Activated naive CD8-positive, alpha-beta T cell treated with anti-CD3 and anti-CD28 coated beads, Interleukin-2, amount 50 U/mL, for 24 hours (primary cell): ENCODE results near the gene LRRC4C.
"Not testable (repeated sequence)": the region's sequence is repeated elsewhere in the genome, so short reads cannot be mapped to it uniquely, and the experiment has no call there.

Experiments
- ATAC-seq: fragments of 150-1000 bp; cut with Tn5 transposase; one replicate; pipeline ENCODE4 v1.10.0; 2021
- DNase-seq: peaks from one replicate; pipeline ENCODE4 v3.0.0; 2021
- H3K27ac Mint-ChIP-seq: one replicate; pipeline ENCODE4 v1.8.0; 2021; ENCODE audit warnings: mild to moderate bottlenecking, mixed read lengths
- H3K27me3 Mint-ChIP-seq: one replicate; pipeline ENCODE4 v1.8.0; 2021; ENCODE audit warnings: mixed read lengths
- H3K36me3 Mint-ChIP-seq: one replicate; pipeline ENCODE4 v1.8.0; 2021; ENCODE audit warnings: low read depth, mixed read lengths
- H3K4me1 Mint-ChIP-seq: one replicate; pipeline ENCODE4 v1.8.0; 2021; ENCODE audit warnings: mixed read lengths
- H3K4me3 Mint-ChIP-seq: one replicate; pipeline ENCODE4 v1.8.0; 2021; ENCODE audit warnings: mild to moderate bottlenecking, moderate library complexity, mixed read lengths
- H3K9me3 Mint-ChIP-seq: one replicate; pipeline ENCODE4 v1.8.0; 2021; ENCODE audit warnings: mixed read lengths

The LRRC4C gene

GRCh38 chr11:40877256-40877655, 582.2 kb downstream of the LRRC4C start:
- H3K27me3 Mint-ChIP-seq = no peaks in the 10 kb centered on the region
- H3K9me3 Mint-ChIP-seq = peaks cover 21% of the 10 kb centered on the region
- ATAC-seq (no peak), DNase-seq (no peak)
- no peak overlapping the region for H3K4me3 Mint-ChIP-seq
- H3K27ac Mint-ChIP-seq = no peak overlapping the region
- no peaks in the 10 kb centered on the region for H3K36me3 Mint-ChIP-seq
- H3K4me1 Mint-ChIP-seq = no peaks in the 10 kb centered on the region

DNA sequence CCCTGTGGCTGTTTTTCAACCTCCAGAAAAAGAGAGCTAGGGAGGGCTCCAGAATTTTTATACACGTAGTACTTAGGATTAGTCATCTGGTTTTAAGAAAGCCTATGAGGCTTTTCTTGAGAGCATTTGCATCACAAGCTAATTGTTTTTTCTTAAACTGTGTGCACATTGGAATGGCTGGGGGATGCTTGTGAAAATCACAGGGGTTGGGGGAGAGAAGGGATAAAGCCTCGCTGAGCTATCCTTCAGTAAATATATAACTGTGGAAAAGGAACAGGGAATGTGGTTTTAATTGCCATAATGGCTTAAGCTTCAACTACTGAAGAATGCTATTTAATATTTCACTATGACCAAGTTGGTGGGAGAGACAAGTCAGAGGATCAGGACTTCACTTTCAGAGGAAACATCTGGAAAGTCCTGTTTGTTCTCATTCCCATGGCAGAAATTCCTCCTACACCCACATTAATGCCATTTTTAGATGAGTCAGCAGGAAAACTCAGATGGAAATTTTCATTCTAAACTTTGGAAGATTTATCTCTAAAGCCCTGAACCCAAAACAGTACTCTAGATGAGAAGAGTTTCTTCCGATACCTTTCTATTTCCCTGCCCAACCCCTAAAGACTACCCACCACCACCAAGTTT, 591.3 kb downstream of the LRRC4C start:
- H3K4me1 Mint-ChIP-seq = no peaks in the 10 kb centered on the region
- H3K27ac Mint-ChIP-seq = no peak overlapping the region
- no peaks in the 10 kb centered on the region for H3K27me3 Mint-ChIP-seq
- H3K4me3 Mint-ChIP-seq = no peak overlapping the region
- no peaks in the 10 kb centered on the region for H3K36me3 Mint-ChIP-seq
- H3K9me3 Mint-ChIP-seq = peaks cover 17% of the 10 kb centered on the region
- DNase-seq (no peak), ATAC-seq (no peak)

DNA sequence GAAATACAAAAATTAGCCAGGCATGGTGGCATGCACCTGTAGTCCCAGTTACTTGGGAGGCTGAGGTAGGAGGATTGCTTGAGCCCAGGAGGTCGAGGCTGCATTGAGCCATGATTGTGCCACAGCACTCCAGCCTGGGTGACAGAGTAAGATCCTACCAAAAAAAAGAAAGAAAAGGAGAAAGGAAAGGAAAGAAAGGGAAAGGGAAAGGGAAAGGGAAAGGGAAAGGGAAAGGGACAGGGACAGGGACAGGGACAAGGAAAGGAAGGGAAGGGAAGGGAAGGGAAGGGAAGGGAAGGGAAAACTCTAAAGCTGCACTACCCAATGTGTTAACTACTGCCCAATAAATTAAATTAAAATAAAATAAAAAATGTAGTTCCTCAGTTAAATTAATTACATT, 601.7 kb downstream of the LRRC4C start:
- DNase-seq, H3K27ac Mint-ChIP-seq, H3K27me3 Mint-ChIP-seq, H3K4me3 Mint-ChIP-seq, H3K4me1 Mint-ChIP-seq, ATAC-seq, H3K36me3 Mint-ChIP-seq: not testable (repeated sequence)
- peaks cover 20% of the 10 kb centered on the region for H3K9me3 Mint-ChIP-seq

- Mint-ChIP-seq H3K27ac (no peak overlapping the region), H3K27me3 (no peaks in the 10 kb centered on the region), H3K4me1 (no peaks in the 10 kb centered on the region), H3K36me3 (no peaks in the 10 kb centered on the region), H3K4me3 (no peak overlapping the region), H3K9me3 (peaks cover 11% of the 10 kb centered on the region)
- ATAC-seq (no peak), DNase-seq (no peak)
Observed at GRCh38 chr11:40842750-40843339, 616.6 kb downstream of the LRRC4C start.

GRCh38 chr11:40841231-40841630, 618.2 kb downstream of the LRRC4C start:
- ATAC-seq = no peak

GRCh38 chr11:40838181-40838683, 621.2 kb downstream of the LRRC4C start:
- no peak overlapping the region for H3K27ac Mint-ChIP-seq
- no peak for DNase-seq
- no peak overlapping the region for H3K4me3 Mint-ChIP-seq
- H3K27me3 Mint-ChIP-seq = no peaks in the 10 kb centered on the region
- ATAC-seq = no peak
- H3K4me1 Mint-ChIP-seq = no peaks in the 10 kb centered on the region
- peaks cover 10% of the 10 kb centered on the region for H3K9me3 Mint-ChIP-seq
- H3K36me3 Mint-ChIP-seq = no peaks in the 10 kb centered on the region

More at GRCh38 chr11:40841231-40841630, 618.2 kb downstream of the LRRC4C start:
- Mint-ChIP-seq H3K36me3 (no peaks in the 10 kb centered on the region), H3K27me3 (no peaks in the 10 kb centered on the region), H3K4me3 (no peak overlapping the region), H3K27ac (no peak overlapping the region), H3K4me1 (no peaks in the 10 kb centered on the region), H3K9me3 (peaks cover 11% of the 10 kb centered on the region)
- DNase-seq = no peak

DNA sequence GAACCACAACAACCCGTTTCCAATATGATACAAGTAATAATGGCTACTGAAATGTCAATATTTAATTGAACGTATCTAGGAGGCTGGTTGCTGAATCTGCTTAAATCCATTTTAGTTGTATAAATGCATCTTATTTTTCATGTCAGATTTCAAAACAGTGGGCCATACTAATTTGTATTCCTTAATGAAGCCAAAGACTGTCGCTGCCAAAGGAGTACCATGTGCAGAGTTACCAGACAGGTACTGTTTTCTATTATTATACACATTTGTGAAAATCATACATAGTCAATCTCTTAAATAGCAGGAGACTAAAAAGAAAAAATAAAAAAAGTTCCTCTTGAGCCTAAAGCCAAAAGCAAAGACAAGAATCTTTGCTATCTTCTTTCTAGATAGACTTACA, 632.3 kb downstream of the LRRC4C start:
- Mint-ChIP-seq H3K9me3 (peaks cover 17% of the 10 kb centered on the region), H3K27ac (no peak overlapping the region), H3K36me3 (no peaks in the 10 kb centered on the region), H3K27me3 (no peaks in the 10 kb centered on the region), H3K4me3 (no peak overlapping the region), H3K4me1 (no peaks in the 10 kb centered on the region)
- DNase-seq = no peak
- ATAC-seq = no peak

DNA sequence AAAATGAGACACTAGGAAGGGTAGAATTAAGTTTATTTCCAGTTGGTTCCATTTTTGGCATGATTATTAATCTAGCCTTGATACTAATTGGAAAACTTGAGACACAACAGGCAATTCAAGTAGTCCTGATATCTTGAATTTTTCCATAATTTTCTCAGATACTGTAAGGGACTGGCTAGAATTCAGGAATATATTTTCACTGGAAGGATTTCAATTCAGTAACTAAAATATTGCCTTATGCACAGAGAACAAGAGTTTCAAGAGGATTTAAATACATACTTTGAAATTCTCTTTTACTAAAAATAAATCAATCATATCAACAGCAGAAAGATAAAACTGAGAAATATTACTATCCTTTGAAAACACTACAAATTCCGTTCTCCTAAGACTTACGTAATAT, 632.9 kb downstream of the LRRC4C start:
- Mint-ChIP-seq H3K27me3 (no peaks in the 10 kb centered on the region), H3K4me3 (no peak overlapping the region), H3K27ac (no peak overlapping the region), H3K9me3 (peaks cover 20% of the 10 kb centered on the region), H3K36me3 (no peaks in the 10 kb centered on the region), H3K4me1 (no peaks in the 10 kb centered on the region)
- DNase-seq (no peak), ATAC-seq (no peak)

DNA sequence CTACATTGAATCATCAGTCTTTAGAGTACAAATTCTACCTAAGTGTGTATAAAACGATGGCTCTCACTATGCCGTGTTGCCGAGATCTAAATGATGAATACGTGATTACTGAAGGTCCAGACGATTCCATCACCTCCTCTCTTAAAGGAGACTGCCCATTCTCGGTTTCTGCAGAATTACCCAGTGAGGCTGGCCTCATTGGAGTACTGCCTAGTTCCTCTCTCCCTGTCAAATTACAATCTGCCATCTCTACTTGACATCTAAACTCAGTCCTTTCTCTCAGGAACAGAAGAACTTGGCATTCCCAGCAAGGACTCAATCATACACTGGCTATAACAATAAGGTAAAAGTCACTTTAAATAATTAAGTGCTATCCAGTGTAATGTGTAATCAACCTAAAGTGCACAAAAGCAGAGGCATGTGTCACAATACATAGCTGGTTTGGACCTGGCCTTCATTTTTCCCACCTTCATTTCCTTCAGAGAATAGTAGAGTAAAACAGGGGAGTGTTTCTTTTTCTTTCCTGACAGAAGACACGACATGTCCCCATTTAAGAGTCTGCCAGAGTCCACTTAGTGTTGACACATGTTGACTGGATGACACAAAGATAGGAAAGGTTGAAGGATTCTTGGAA, 634.1 kb downstream of the LRRC4C start:
- Mint-ChIP-seq H3K36me3 (no peaks in the 10 kb centered on the region), H3K27ac (no peak overlapping the region), H3K4me3 (no peak overlapping the region), H3K4me1 (no peaks in the 10 kb centered on the region), H3K9me3 (peaks cover 20% of the 10 kb centered on the region), H3K27me3 (no peaks in the 10 kb centered on the region)
- DNase-seq (no peak), ATAC-seq (no peak)

DNA sequence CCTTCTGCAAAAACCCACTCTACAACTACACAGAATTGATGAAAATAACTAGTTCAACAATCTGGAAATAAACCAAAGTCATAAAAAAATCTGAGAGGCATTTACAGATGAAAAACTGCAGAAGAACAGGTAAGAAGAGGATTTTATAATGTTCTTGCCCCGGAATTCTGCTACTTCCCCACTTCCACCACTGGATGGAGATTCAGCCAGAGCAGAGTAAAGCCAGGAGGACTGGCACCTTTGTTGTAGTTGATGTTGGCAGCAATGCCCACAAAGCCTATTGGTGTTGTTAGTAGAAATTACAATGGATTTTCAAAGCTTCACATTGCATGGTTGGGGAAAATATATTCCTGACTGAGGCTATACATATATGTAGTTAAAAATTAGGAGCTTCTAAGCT, 640.2 kb downstream of the LRRC4C start:
- Mint-ChIP-seq H3K9me3 (peaks cover 29% of the 10 kb centered on the region), H3K27me3 (no peaks in the 10 kb centered on the region), H3K27ac (no peak overlapping the region), H3K4me3 (no peak overlapping the region), H3K4me1 (no peaks in the 10 kb centered on the region), H3K36me3 (no peaks in the 10 kb centered on the region)
- no peak for ATAC-seq
- DNase-seq = no peak

GRCh38 chr11:40816976-40817375, 642.5 kb downstream of the LRRC4C start:
- Mint-ChIP-seq H3K9me3 (peaks cover 19% of the 10 kb centered on the region), H3K36me3 (no peaks in the 10 kb centered on the region), H3K27ac (no peak overlapping the region), H3K4me3 (no peak overlapping the region), H3K27me3 (no peaks in the 10 kb centered on the region), H3K4me1 (no peaks in the 10 kb centered on the region)
- ATAC-seq = no peak
- DNase-seq = no peak

- no peaks in the 10 kb centered on the region for H3K27me3 Mint-ChIP-seq
- no peaks in the 10 kb centered on the region for H3K36me3 Mint-ChIP-seq
- no peak overlapping the region for H3K27ac Mint-ChIP-seq
- no peaks in the 10 kb centered on the region for H3K4me1 Mint-ChIP-seq
- peaks cover 11% of the 10 kb centered on the region for H3K9me3 Mint-ChIP-seq
- ATAC-seq (no peak), DNase-seq (no peak)
- no peak overlapping the region for H3K4me3 Mint-ChIP-seq
Observed at GRCh38 chr11:40797981-40798380, 661.5 kb downstream of the LRRC4C start.

DNA sequence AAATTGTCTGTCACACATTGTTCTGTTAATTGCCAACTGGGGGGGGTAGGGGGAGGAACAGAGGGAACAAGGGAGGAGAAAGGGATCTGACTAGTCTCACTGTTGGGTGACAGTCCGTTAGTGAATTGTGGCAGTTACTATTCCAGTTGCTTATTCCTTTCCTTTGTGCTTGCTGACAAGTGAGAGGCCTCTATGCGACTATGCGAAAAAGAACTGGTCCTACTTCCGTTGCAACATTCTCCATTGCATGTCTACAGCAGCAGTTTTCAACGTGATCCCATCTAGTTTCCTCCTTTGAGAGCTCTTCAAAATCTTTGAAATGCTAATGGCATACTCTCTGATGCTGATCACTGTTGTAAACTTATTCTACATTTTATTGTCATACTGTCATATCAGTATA, 672.2 kb downstream of the LRRC4C start:
- Mint-ChIP-seq H3K27ac (no peak overlapping the region), H3K4me3 (no peak overlapping the region), H3K27me3 (no peaks in the 10 kb centered on the region), H3K36me3 (no peaks in the 10 kb centered on the region), H3K9me3 (peaks cover 31% of the 10 kb centered on the region), H3K4me1 (no peaks in the 10 kb centered on the region)
- ATAC-seq (no peak), DNase-seq (no peak)

DNA sequence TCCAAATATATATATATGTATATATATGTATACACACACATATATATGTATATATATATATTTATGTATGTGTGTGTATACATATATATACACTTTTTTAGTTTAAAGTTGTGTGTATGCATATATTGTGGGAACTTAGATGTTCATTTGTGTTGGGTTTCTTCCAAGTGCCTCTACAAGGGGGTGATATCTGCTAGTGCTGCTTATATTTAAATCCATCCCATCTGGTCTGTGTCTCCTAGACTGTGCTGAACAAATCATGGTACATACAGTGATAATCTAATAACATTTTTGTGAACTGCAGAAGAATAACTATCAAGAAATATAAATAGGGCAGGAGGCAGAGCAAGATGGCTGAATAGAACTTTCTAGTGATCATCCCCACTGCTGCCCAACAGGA, 696.4 kb downstream of the LRRC4C start:
- H3K27ac Mint-ChIP-seq = no peak overlapping the region
- no peaks in the 10 kb centered on the region for H3K4me1 Mint-ChIP-seq
- DNase-seq (no peak), ATAC-seq (no peak)
- no peaks in the 10 kb centered on the region for H3K27me3 Mint-ChIP-seq
- H3K4me3 Mint-ChIP-seq = no peak overlapping the region
- H3K9me3 Mint-ChIP-seq = peaks cover 33% of the 10 kb centered on the region
- no peaks in the 10 kb centered on the region for H3K36me3 Mint-ChIP-seq

GRCh38 chr11:40759341-40759740, 700.1 kb downstream of the LRRC4C start:
- Mint-ChIP-seq H3K4me1 (no peaks in the 10 kb centered on the region), H3K36me3 (no peaks in the 10 kb centered on the region), H3K27ac (no peak overlapping the region), H3K27me3 (no peaks in the 10 kb centered on the region), H3K9me3 (peaks cover 38% of the 10 kb centered on the region), H3K4me3 (no peak overlapping the region)
- DNase-seq (no peak), ATAC-seq (no peak)
